ENCODE data around the gene DCAF12.

GRCh38 chr9:34170237-34170991, 43.9 kb upstream of the DCAF12 start:
- no peak for TF ChIP-seq CTCF (IDR thresholded peaks at IDR 0.05)
- no peak for TF ChIP-seq REST (IDR thresholded peaks at IDR 0.05; ENCODE audit: insufficient read depth in 1 of 2, low read depth in 2 of 2, low read length in 1 of 2)

Data from Panc1 (cell line).